ENCODE results near the gene GATA1. TPM values are rescaled to one million over a fixed set of nuclear protein-coding genes. Genes with fewer than 3 reads are reported as not detected.
A peak's percentile ranks its signal among the peaks of the same experiment; 100 is the strongest.

GATA1 gene
- total and polyA plus RNA-seq, 8 donors: 0.37 to 9.4 TPM; not detected in 6

DNA sequence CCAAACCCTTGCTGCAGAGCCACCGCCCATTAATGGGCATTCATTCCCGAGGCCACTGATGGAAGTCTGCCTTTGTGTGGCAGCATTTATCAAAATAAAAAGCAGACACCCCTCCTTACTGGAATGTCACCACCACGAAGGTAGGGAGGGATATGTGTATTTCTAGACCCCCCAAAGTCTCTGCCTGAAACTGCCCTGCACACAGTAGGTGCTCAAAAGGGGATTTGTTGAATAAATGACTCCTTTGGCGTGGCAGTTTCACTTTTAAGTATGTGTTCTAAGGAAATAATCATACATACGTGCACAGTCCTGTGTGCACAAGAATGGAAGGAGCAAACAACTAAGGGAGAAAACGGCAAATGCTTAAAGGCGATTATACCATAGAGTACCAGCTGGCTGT is 48.5 kb upstream of the GATA1 start:
- peak overlapping the region; percentile 87 to 92 (median 90) for H3K27ac ChIP-seq
- peaks cover 0 to 8% (median 2%) of the 10 kb centered on the region in 4 donors for H3K4me1 ChIP-seq
- intact Hi-C loops (cut with DNase I; ENCODE audit: low total_unique reads): no loop called here
- no peak for TF ChIP-seq POLR2AphosphoS5 (IDR thresholded peaks at IDR 0.05)
- no peak for TF ChIP-seq EP300 (IDR thresholded peaks at IDR 0.05)
- TF ChIP-seq, protein P1, sequence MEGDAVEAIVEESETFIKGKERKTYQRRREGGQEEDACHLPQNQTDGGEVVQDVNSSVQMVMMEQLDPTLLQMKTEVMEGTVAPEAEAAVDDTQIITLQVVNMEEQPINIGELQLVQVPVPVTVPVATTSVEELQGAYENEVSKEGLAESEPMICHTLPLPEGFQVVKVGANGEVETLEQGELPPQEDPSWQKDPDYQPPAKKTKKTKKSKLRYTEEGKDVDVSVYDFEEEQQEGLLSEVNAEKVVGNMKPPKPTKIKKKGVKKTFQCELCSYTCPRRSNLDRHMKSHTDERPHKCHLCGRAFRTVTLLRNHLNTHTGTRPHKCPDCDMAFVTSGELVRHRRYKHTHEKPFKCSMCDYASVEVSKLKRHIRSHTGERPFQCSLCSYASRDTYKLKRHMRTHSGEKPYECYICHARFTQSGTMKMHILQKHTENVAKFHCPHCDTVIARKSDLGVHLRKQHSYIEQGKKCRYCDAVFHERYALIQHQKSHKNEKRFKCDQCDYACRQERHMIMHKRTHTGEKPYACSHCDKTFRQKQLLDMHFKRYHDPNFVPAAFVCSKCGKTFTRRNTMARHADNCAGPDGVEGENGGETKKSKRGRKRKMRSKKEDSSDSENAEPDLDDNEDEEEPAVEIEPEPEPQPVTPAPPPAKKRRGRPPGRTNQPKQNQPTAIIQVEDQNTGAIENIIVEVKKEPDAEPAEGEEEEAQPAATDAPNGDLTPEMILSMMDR (IDR thresholded peaks at IDR 0.05): no peak
- TF ChIP-seq POLR2A (IDR thresholded peaks at IDR 0.05): no peak
- DNase-seq: no peak
- WGBS, 5 donors: 40 to 55% (median 44%) methylated on average over 7 of the region's 7 CpGs
- H3K27me3 ChIP-seq: no peaks in the 10 kb centered on the region
- H3K4me3 ChIP-seq: peak overlapping the region; percentile 44 to 60 (median 53)
- no peaks in the 10 kb centered on the region for H3K9me3 ChIP-seq
- H3K36me3 ChIP-seq: no peaks in the 10 kb centered on the region

DNA sequence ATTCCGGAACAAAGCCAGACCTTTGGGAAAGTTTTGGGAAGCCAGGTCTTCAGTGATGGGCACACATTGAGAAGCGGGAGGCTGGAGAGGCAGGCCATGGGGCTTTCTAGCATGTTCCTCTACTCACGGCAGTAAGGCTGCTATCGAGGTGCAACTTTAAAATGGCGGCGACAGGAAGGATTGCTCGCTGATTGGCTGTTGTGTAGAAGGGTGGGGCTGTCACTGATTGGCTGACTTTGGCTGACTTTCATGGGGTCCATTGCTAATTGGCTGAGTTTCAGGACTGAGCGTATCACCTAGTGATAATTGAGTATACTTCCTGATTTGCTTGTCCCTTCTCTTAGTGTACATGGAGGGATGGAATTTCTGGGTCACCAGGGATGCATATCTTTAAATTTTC is 44.6 kb upstream of the GATA1 start:
- WGBS, 5 donors: 91 to 96% (median 95%) methylated on average over 8 of the region's 8 CpGs
- DNase-seq: no peak
- Histone ChIP-seq H3K4me1 (peaks cover 0 to 8% (median 2%) of the 10 kb centered on the region in 4 donors), H3K27ac (no peak overlapping the region), H3K36me3 (no peaks in the 10 kb centered on the region), H3K4me3 (no peak overlapping the region), H3K9me3 (no peaks in the 10 kb centered on the region), H3K27me3 (no peaks in the 10 kb centered on the region)
- TF ChIP-seq, protein P1 (IDR thresholded peaks at IDR 0.05): no peak
- TF ChIP-seq POLR2A (IDR thresholded peaks at IDR 0.05): no peak
- TF ChIP-seq POLR2AphosphoS5 (IDR thresholded peaks at IDR 0.05): no peak
- TF ChIP-seq EP300 (IDR thresholded peaks at IDR 0.05): no peak
- intact Hi-C loops (cut with DNase I; ENCODE audit: low total_unique reads): no loop called here

DNA sequence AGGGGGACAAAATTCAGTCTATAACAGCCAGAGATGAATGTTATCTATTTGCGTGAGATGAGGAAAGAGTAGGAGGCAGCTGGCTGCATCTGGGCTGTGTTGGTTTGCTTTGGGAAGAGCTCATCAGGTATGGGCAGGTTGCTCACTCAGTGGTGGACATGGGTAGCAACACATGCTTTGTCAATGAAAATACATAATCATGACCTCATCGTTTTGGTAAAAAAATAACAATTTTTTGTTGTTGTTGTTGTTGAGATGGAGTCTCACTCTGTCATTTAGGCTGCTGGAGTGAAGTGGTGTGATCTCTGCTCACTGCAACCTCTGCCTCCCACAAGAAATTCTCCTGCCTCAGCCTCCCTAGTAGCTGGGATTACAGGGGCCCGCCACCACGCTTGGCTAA is 41.2 kb upstream of the GATA1 start:
- Histone ChIP-seq H3K27me3 (no peaks in the 10 kb centered on the region), H3K27ac (no peak overlapping the region), H3K4me3 (no peak overlapping the region), H3K9me3 (no peaks in the 10 kb centered on the region), H3K4me1 (no peaks in the 10 kb centered on the region), H3K36me3 (no peaks in the 10 kb centered on the region)
- no peak for DNase-seq
- 68 to 94% (median 90%) methylated on average over 2 to 4 of the region's 4 CpGs for WGBS, 5 donors
- TF ChIP-seq POLR2AphosphoS5 (IDR thresholded peaks at IDR 0.05) (no peak), POLR2A (IDR thresholded peaks at IDR 0.05) (no peak), EP300 (IDR thresholded peaks at IDR 0.05) (no peak)
- TF ChIP-seq, protein P1 (IDR thresholded peaks at IDR 0.05): no peak
- intact Hi-C loops (cut with DNase I; ENCODE audit: low total_unique reads): no loop called here

DNA sequence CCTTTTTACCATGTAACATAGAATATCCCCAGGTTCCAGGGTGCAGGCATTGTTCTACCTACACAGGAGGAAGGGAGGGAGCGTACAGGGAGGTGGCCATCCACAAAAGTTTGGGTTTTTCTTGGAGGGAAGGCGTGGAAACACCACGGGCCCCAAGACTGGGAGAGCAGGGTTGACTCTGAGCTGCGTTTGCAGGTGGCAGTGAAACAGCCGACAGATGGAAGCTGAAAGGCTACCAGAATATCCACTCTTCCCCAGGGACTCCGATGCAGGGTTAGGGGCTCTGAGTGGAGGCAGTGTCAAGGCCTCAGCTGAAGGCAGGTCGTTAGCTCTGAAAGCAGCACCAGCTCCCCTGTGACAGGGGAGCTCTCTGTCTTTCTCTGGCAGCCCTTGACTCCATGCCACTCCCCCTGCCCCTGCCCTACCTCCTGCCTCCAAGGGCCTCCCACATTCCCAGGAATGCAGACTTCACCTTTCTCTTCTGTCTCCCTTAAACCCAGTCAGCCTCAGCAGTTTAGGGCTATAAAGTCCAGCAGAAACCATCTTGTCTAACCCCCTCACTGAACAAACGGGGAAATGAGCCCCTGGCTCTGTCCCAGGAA is 38.9 kb upstream of the GATA1 start:
- Histone ChIP-seq H3K27me3 (no peaks in the 10 kb centered on the region), H3K4me1 (no peaks in the 10 kb centered on the region), H3K27ac (no peak overlapping the region), H3K9me3 (no peaks in the 10 kb centered on the region), H3K4me3 (no peak overlapping the region), H3K36me3 (no peaks in the 10 kb centered on the region)
- DNase-seq: no peak
- WGBS, 5 donors: 52 to 70% (median 65%) methylated on average over 6 to 8 of the region's 8 CpGs
- TF ChIP-seq POLR2A (IDR thresholded peaks at IDR 0.05) (no peak), POLR2AphosphoS5 (IDR thresholded peaks at IDR 0.05) (no peak), EP300 (IDR thresholded peaks at IDR 0.05) (no peak)
- TF ChIP-seq, protein P1 (IDR thresholded peaks at IDR 0.05): no peak
- intact Hi-C loops (cut with DNase I; ENCODE audit: low total_unique reads): no loop called here
